ENCODE results near the gene PPP4R3B. TPM values are rescaled to one million over a fixed set of nuclear protein-coding genes. Genes with fewer than 3 reads are reported as not detected.

Gene PPP4R3B
- total RNA-seq, 1 experiment from 2014 or later = 40.8 TPM

DNA sequence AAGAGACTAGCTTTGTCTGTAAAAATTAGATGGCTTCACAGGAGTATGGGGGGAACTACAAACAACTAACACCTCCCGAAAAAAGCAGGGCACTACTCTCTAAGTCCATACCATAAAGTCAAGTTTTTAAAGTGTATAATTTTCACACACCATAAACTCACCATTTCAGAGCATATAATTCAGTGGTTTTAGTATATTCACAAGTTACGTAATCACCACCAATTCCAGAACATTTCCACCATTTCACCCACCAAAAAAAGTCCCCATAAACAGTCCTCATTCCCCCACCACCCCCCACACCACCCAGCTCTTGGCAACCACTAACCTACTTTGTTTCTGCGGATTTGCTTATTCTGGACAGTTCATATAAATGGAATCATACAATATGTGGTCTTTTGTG is 64.1 kb downstream of the PPP4R3B start:
- Histone ChIP-seq H3K36me3 (ENCODE audit: control insufficient read depth in 1 of 2, insufficient read depth in 2 of 2, low read length in 2 of 2) (peaks cover 7 to 15% of the 10 kb centered on the region in 2 experiments; a peak in 2 of 4 replicates), H3K9ac (ENCODE audit: low read length) (no peak overlapping the region), H3K4me3 (replicated peaks in 1 of 2; ENCODE audit: low read depth in 1 of 2, low read length in 2 of 2) (no peak overlapping the region), H3K9me3 (ENCODE audit: control insufficient read depth in 1 of 2, insufficient read depth in 1 of 2, low read depth in 1 of 2, low read length in 2 of 2) (no peaks in the 10 kb centered on the region), H3K9me2 (ENCODE audit: insufficient read depth) (no peaks in the 10 kb centered on the region), H4K20me1 (ENCODE audit: insufficient read depth) (0 out of 2 replicates have a peak, but pooled peaks cover 3% of the 10 kb centered on the region), H3K79me2 (ENCODE audit: insufficient read depth, low read length) (no peaks in the 10 kb centered on the region), H3K27me3 (ENCODE audit: insufficient read depth, low read length) (no peaks in the 10 kb centered on the region), H3K27ac (ENCODE audit: low read depth, low read length) (no peak overlapping the region), H3K4me2 (ENCODE audit: low read length) (no peak overlapping the region), H2AFZ (ENCODE audit: low read depth, low read length, poor library complexity, severe bottlenecking) (no peak overlapping the region), H3K4me1 (ENCODE audit: control insufficient read depth in 1 of 2, insufficient read depth in 2 of 2, low read length in 2 of 2) (peaks cover 10 to 14% of the 10 kb centered on the region in 2 experiments)
- ATAC-seq (no peak), DNase-seq (ENCODE audit: low read depth, low spot score) (no peak)
- intact Hi-C loops (cut with micrococcal nuclease) = no loop called here
- ChIA-PET POLR2A (interaction anchor here (0.6 kb wide), 1 partner anchor 42 kb away, joined by 3 read pairs; no protein-coding TSS in a partner anchor), RAD21 (ENCODE audit: low non-redundant PET in 1 of 2, low total read pairs in 2 of 2, uncharacterized antibody in 2 of 2, unreplicated experiment in 2 of 2) (no interaction called here), CTCF (no interaction called here)
- BruUV-seq (replicated peaks) = no TSS peak
- TF ChIP-seq RAD21 (IDR thresholded peaks at IDR 0.05; ENCODE audit: low read depth) (no peak), REST (IDR thresholded peaks at IDR 0.05; ENCODE audit: low read depth) (no peak), POLR2A (IDR thresholded peaks at IDR 0.05; ENCODE audit: borderline replicate concordance, extremely low read depth, insufficient read depth, insufficient read length) (no peak), JUND (IDR thresholded peaks at IDR 0.05) (no peak), SP1 (IDR thresholded peaks at IDR 0.05; ENCODE audit: low read depth) (no peak), CEBPB (IDR thresholded peaks at IDR 0.05; ENCODE audit: low read depth) (no peak), CTCF (IDR thresholded peaks at IDR 0.05 in 2 of 3, conservative IDR thresholded peaks at IDR 0.05 in 1 of 3; ENCODE audit: borderline replicate concordance in 1 of 3, insufficient read depth in 1 of 3, low read depth in 2 of 3, low read length in 2 of 3) (no peak), POLR2AphosphoS5 (IDR thresholded peaks at IDR 0.05; ENCODE audit: low read depth, low read length) (no peak), SIN3A (IDR thresholded peaks at IDR 0.05; ENCODE audit: low read depth) (no peak), ELF1 (IDR thresholded peaks at IDR 0.05; ENCODE audit: borderline replicate concordance, low read depth) (no peak), EZH2phosphoT487 (IDR thresholded peaks at IDR 0.05; ENCODE audit: borderline replicate concordance) (no peak), EGR1 (IDR thresholded peaks at IDR 0.05; ENCODE audit: low read depth) (no peak), CBX3 (IDR thresholded peaks at IDR 0.05; ENCODE audit: low read depth) (no peak), ZBTB33 (IDR thresholded peaks at IDR 0.05; ENCODE audit: extremely low read depth, insufficient replicate concordance, low read length) (no peak)
- TF ChIP-seq, protein P1, sequence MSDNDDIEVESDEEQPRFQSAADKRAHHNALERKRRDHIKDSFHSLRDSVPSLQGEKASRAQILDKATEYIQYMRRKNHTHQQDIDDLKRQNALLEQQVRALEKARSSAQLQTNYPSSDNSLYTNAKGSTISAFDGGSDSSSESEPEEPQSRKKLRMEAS (IDR thresholded peaks at IDR 0.05) = no peak
- TF ChIP-seq, protein P2, sequence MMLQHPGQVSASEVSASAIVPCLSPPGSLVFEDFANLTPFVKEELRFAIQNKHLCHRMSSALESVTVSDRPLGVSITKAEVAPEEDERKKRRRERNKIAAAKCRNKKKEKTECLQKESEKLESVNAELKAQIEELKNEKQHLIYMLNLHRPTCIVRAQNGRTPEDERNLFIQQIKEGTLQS (IDR thresholded peaks at IDR 0.05) = no peak

Measured in HCT116 (cell line).